GM08714 (cell line): Measurements from ENCODE around the gene CEP72.

Source experiments
- H3K4me3 ChIP-seq: fragments of 200-500 bp; sonication (Bioruptor generic); 2 replicates; pipeline ENCODE4 v1.5.1; 2014; ENCODE audit warnings: mild to moderate bottlenecking, low read length, inconsistent platforms
- ZNF274 ChIP-seq: IDR thresholded peaks from 2 replicates; pipeline ENCODE4 v1.6.1; 2012; ENCODE audit warnings: mild to moderate bottlenecking, low read depth, low read length

The CEP72 gene

DNA sequence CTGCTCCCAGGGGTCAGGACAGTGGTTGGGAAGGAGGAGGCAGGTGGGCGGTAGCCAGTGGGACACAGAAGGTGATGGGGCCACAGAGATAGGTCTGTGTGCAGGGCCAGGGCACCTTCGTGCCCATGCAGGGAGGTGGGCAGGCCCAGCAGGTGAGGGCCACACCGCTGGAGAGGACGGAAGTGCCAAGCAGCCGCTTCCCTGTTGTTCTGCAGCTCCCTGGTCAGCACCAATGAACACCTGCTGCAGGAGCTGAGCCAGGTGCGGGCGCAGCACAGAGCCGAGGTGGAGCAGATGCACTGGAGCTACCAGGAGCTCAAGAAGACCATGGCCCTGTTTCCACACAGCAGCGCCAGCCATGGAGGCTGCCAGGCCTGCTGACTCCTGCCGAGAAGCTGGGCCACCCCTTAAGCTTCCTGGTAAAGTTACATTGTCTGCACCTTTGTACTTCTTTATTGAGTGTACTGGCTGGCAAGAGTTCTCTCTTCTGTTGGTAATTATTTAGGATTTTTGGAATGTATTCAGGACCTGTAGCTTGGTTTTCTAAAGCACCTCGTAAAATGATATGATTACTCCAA lies 40.7 kb downstream of the CEP72 start:
- no peak for TF ChIP-seq ZNF274

DNA sequence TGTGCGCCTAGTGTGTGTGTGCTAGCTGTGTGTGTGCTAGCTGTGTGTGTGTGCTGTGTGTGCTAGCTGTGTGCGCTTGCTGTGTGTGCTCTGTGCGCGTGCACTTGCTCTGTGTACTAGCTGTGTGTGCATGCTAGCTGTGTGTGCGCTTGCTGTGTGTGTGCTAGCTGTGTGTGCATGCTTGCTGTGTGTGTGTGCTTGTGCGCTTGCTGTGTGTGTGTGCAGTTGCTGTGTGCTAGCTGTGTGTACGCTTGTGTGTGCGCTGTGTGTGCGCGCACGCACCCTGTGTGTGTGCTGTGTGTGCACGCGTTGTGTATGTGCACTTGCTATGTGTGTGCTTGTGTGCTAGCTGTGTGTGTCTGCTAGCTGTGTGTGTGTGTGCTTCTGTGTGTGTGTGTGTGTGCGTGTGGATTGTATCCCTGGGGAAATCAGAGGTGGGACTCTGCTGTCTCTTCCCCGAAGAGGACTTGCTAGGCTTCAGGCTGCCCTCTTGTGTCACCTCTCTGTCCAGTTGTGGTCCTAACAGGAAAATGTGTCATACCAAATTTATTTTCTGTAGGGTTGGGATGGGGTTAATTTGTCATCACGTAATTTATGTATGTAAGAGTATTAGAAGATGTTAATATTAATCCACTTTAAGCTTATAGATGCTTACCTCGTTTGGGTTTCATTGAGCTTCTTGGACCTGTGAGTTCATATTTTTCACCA lies 42.1 kb downstream of the CEP72 start:
- no peak overlapping the region for H3K4me3 ChIP-seq
- TF ChIP-seq ZNF274: no peak

More for the DNA sequence above, 40.7 kb downstream of the CEP72 start:
- no peak overlapping the region for H3K4me3 ChIP-seq

DNA sequence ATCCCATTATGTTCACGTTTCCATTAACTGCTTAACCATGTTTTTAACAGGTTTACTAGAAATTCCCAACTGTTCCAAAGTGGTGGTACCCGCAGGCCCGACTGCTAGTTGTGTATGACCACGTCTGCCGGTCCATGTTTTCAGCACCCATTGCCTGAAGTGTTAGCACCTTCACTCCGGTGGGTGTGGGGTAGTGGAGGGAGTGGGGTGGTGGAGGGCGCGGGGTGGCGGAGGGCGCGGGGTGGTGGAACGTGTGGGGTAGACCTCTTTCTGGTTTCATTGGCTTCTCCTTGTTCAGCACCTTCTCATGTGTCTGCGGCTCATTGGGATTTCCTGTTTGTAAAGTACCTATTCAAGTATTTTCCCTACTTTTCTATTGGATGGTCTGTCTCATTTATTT lies 43.3 kb downstream of the CEP72 start:
- no peak for TF ChIP-seq ZNF274
- H3K4me3 ChIP-seq: no peak overlapping the region

DNA sequence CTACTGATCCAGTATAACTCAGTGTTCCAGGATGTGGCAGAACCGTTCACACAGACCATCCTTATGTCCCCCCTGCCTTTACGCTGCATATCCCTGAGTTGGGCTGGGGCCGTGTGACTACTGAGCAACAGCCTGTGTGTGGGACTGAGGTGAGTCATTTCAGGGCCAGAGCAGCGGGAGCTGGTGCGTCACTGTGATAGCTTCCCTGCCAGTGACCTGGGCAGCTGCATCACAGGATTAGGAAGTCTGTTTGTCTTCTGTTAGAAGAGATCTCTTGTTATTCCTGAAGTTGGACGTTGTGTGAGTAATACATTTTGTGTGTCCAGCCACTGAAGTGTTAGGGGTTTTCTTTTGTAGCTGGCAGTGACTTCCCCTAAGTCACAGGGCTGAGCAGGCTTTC lies 45.4 kb downstream of the CEP72 start:
- no peak overlapping the region for H3K4me3 ChIP-seq
- TF ChIP-seq ZNF274: no peak

DNA sequence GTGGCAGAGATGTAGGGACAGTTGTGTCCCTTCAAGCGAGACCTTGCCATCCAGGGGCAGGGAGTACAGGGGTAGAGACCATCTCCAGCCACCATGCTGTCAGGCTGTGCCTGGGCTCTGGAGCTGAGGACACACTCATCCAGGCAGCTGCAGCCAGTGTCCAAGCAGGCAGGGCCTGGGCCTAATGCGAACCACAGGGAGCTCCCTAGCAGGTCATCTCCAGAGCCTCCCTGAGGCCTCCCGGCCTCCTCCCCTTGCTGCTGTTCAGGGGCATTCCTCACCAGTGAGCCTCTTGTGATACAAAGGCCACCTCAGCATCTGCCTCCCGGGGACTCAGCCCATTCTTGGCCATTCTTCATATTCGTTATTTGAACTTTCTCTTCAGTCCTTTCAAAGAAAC lies 46.0 kb downstream of the CEP72 start:
- no peak overlapping the region for H3K4me3 ChIP-seq
- no peak for TF ChIP-seq ZNF274

DNA sequence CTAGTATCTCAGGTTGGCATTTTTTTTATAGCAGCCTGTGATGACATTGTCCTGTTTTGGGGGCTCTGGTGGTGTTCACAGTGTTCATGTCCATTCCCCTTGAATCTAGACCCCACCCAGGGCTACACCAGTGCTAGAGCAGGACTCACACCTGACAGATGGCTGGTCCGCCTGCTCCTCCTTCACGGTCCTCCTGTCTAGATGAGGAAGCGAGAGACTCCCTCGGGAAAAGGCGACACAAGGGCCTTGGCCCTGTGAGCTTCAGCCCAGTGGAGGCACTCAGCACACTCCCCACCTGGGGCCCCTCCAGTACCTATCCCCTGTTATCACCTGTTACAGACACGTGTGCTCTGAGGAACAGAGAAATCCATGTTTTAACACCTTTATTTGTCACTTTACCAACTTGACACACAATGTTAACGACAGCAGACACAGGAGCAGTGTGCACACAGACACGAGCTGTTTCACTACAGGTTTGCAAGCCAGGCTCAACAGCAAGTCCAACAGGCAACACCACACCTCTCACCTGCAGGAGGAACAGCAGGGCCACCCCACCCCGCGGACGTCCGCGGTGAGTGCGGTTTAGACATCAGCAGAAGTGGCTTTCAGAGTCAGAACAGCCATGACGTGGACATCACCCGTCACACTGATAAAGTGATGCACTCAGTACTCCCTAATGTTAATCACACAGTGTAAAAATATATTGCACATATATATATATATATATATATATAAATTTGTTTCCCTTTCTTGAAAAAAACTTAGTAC lies 47.5 kb downstream of the CEP72 start:
- no peak overlapping the region for H3K4me3 ChIP-seq
- no peak for TF ChIP-seq ZNF274

DNA sequence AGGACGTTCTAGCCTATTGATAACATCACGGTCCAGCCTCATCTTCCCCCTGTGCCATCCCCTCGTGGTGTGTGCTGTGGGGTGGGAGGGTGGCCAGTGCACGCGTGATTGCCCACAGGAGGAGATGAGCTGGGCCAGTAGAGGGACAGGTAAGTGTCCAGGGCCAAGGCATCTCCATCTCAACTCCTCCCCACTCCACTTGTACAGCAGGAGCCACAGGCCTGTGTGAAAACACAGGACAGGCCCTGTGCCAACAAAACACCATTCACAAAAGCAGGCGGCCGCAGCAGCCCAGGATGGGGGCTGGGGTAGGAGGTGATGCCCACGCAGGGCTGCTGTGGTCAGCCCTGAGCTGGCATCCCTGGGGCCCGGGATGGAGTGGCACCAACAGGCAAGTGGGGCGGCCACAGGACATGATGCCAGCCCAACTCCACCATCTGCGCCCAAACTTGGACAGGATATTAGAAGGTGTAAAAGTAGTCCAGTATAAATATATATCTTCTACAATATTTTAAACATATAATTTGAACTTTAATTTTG lies 48.4 kb downstream of the CEP72 start:
- no peak overlapping the region for H3K4me3 ChIP-seq
- no peak for TF ChIP-seq ZNF274

DNA sequence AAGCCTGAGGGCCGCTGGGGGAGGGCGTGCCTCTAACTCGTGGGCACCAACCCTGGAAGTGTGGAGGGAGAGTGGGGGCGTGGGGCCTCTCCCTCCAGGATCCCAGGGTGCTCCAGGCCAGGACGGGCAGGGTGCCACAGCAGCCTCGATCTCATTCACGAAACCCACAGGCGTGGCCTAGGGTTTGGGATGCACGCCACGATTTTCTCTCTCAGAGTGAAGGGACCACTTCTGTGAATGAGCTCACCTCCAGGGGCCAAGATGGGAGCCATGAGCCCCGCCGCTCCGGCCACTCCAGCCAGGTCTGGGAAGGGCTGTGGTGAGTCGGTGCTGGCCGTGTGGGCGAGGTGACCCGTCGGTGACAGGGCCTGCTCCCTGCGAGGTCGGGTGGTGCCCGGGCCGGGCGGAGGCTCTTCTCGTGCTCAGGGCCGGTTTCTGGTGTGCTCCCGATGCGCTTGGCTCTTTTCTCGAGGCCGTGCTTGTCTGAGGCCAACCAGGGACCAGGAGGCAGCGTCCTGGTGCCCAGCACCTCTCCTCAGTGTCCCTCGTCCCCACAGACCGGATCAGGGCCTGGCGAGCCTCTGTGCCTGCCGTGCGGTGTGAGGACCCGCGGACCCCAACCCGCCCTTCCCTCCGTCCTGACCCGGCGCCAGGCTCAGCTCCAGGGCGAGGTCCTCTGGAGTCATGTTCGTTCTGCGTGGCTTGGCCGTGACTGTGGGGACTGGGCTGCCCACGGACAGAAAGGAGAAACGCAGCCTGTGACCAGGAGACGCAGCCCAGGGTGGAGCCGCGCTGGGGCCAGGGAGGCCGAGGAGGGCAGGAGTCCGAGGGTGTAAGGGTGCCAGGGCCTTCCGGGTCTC lies 50.0 kb downstream of the CEP72 start:
- no peak for TF ChIP-seq ZNF274

DNA sequence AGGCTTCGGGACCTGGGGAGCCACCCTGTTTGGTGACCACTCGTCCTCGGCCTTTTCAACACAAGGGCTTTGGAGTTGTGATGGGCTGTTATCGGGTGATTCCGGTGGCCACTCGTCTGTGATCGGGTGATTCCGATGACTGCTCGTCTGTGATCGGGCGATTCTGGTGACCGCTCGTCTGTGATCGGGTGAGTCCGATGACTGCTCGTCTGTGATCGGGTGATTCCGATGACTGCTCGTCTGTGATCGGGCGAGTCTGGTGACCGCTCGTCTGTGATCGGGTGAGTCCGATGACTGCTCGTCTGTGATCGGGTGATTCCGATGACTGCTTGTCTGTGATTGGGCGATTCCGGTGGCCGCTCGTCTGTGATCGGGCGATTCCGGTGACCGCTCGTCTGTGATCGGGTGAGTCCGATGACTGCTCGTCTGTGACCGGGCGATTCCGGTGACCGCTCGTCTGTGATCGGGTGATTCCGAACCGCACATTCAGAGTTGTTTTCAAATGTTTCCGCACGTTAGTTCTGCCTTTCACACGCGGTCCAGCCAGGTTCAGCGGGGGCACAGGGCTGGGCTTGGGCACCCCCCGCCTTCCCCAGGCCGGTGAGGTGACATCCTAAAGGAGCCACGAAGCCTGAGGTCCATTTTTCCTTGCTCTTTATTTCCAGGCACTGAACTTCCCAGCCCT lies 50.8 kb downstream of the CEP72 start:
- no peak overlapping the region for H3K4me3 ChIP-seq

More for the DNA sequence above, 50.0 kb downstream of the CEP72 start:
- no peak overlapping the region for H3K4me3 ChIP-seq

DNA sequence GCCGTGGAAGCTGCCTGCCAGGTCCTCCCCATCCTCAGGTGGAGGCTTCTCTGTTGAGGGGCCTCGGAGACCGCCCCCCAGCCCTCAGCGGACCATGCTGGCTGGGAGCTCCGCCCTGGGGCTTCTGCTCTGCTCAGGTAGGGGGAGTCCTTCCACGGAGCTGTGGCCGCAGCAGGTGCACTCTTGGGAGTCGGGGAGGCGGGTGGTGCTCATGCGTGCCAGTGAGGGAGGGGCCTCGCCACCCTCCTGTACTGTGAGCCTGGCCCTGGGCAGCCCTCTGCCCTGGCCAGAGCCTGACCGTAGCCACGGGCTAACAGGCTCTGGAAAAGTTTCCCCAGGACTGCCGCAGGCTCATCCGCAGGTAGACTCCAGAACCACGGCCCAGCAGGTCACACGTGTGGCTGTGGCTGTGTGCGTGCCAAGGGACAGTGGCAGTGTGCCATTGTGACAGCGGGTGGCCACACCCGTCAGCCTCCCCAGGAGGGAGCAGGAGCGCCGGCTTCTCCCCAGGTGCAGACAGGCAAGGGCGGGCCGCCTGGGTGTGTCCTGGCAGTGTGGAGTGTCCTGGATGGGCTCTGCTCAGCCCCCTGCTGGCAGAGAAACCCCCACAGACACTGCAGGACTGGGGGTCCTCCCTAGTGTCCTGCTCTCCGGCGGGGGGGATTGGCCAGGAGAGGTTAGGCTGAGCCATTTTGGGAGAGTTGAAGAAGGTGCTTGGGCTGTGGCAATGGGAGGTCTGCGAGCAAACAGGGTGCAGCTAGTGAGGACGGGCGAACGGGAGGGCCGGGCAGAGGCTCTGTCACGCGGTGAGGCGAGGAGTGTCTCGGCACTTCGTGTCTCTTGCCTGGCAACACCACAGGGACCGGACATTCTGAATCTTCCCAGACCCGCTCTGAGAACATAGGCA lies 51.5 kb downstream of the CEP72 start:
- H3K4me3 ChIP-seq: no peak overlapping the region
- TF ChIP-seq ZNF274: no peak

More for the DNA sequence above, 50.8 kb downstream of the CEP72 start:
- no peak for TF ChIP-seq ZNF274

DNA sequence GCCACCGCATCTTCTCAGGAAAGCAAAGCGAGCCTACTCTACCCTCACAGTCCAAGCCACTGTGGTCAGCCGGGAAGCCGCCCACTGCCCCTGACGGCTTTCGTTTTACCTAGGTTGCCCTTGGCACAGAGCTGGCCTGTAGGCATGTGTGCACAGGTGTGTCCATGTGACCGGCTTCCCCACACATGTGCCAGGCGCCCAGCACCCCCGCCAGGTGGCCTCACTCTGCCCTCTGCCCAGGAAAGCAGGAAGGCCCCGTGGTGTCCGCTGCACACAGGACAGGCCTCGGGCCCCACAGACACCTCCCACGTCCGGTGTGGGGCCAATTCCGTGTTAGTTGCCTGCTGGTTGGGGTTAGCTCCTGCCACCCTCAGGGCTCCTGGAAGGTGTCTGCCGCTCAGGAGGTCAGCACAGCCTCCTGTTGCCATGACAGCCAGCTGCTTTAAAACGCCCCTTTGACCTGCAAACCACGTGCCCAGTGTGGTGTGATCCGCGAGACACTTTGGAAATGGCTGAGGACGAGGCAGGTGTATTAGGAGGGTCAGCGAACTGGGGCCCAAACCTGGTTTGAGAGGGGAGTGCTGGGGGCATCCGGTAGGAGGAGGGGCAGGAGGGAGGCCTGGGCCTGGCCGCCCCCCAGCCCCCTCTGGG lies 52.3 kb downstream of the CEP72 start:
- H3K4me3 ChIP-seq: no peak overlapping the region
- no peak for TF ChIP-seq ZNF274

DNA sequence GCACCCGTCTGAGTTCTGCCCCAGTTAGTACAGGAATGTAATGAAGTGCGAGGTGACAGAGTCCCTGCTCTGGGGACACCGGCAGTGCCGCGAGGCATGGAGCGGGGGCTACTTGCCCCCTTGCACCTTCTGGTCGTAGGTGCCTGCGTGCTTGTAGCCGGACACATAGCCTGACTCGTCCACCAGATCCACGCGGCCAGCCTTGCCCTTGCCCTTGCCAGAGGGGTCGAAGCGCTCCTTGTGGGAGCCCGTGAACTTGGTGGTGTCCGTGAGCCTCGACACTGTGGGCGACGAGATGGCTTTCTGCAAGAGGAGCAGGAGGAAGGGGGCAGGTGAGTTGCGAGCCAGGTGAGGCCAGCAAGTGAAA lies 52.8 kb downstream of the CEP72 start:
- no peak for TF ChIP-seq ZNF274
- no peak overlapping the region for H3K4me3 ChIP-seq
